ENCODE measurements around the gene NOTUM. TPM values are rescaled to one million over a fixed set of nuclear protein-coding genes. Genes with fewer than 3 reads are reported as not detected.

NOTUM gene
- total and polyA plus RNA-seq, 4 donors, result 0.71 to 7.6 (median 2.2) TPM

DNA sequence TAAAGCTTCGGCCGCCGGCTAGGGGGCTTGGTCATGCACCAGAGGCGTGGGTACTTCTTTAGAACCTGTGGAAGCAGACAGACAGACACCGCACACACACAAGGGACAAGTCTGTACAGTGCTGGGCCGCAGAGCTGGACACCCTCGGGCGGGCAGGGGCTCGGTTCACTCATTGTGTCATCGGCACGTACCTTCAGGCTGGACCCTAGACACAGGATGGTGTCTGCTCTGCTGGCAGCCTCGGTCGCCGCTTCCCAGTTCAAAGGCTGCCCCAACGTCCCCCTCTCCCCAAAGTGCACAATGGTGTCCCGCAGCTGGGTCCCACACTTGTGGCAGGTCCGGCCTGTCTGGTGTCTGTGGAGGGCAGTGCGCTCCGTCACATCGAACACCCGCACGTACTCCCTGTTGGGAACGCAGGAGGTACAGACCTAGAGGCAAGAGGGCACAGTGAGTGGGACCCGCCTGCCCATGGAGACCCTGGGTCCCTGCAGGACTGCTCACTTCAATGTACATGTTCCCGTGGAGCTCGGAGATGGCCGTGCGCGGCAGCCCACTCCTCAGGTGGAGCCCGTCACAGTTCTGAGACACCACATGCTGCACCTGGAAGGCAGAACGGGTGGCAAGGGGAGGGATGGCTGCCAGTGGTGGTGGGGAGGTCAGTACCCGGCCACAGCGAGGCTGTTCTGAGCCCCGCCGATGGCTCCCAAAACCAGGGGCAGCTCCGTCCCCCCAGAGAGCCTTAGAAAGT is 46.7 kb downstream of the NOTUM start:
- no peak overlapping the region for H3K9ac ChIP-seq (ENCODE audit: insufficient read depth in 1 of 2, low read length in 2 of 2)
- H3K27ac ChIP-seq (ENCODE audit: low read depth in 1 of 2, low read length in 1 of 2), result no peak overlapping the region
- H3K27me3 ChIP-seq (ENCODE audit: control insufficient read depth in 3 of 3, insufficient read depth in 3 of 3, low read length in 2 of 3), result no peaks in the 10 kb centered on the region
- TF ChIP-seq, protein P1, sequence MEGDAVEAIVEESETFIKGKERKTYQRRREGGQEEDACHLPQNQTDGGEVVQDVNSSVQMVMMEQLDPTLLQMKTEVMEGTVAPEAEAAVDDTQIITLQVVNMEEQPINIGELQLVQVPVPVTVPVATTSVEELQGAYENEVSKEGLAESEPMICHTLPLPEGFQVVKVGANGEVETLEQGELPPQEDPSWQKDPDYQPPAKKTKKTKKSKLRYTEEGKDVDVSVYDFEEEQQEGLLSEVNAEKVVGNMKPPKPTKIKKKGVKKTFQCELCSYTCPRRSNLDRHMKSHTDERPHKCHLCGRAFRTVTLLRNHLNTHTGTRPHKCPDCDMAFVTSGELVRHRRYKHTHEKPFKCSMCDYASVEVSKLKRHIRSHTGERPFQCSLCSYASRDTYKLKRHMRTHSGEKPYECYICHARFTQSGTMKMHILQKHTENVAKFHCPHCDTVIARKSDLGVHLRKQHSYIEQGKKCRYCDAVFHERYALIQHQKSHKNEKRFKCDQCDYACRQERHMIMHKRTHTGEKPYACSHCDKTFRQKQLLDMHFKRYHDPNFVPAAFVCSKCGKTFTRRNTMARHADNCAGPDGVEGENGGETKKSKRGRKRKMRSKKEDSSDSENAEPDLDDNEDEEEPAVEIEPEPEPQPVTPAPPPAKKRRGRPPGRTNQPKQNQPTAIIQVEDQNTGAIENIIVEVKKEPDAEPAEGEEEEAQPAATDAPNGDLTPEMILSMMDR (IDR thresholded peaks at IDR 0.05; ENCODE audit: control extremely low read depth, extremely low read depth), result no peak
- H3K4me3 ChIP-seq, result no peak overlapping the region
- H3K4me1 ChIP-seq (ENCODE audit: control insufficient read depth in 5 of 5, insufficient read depth in 5 of 5, low read length in 5 of 5), result peaks cover 0 to 20% (median 10%) of the 10 kb centered on the region in 5 donors
- H3K9me3 ChIP-seq (ENCODE audit: control insufficient read depth in 4 of 4, insufficient read depth in 3 of 4, low read length in 3 of 4), result no peaks in the 10 kb centered on the region
- whole genome bisulfite sequencing, 2 donors, result 96 to 98% methylated on average over 36 of the region's 36 CpGs
- peaks cover 5 to 40% (median 13%) of the 10 kb centered on the region in 4 donors for H3K36me3 ChIP-seq (ENCODE audit: control insufficient read depth in 4 of 4, insufficient read depth in 4 of 4, low read length in 4 of 4)
- ATAC-seq (ENCODE audit: insufficient read depth, low FRiP score) (no peak), DNase-seq (no peak)

DNA sequence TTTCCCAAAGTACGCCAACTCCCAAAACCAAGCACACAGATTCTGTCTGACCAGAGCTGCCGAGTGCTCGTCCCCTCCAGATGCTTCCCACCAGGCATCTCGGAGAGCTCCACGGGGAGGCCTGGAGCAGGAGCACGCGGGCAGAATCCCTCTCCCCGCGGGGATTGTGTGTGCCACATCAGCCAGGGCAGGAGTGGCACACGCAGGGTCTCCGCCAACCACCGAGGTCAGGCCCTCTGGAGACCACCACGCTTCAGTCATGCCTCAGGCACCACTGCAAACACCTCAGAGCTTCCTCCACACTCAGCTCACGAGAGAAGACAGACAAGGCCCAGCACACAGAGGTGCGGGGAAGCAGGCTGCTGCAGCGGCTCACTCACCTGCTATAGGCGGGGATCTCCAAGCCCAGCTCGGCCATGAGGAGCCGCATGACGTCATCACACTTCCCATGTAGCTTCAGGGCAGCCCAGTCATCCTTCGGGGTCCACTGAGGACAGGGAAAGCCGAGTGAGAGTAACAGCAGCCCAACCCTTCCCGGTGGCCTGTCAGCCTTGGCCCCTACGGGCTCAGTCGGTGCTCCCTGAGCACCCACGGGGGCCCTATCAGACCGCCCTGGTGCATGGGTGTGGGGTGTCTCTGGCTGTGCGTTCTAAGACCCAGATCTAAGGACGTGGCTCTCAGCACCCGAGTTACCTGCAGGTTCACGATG is 47.4 kb downstream of the NOTUM start:
- no peak overlapping the region for H3K4me3 ChIP-seq
- peaks cover 5 to 44% (median 13%) of the 10 kb centered on the region in 4 donors for H3K36me3 ChIP-seq (ENCODE audit: control insufficient read depth in 4 of 4, insufficient read depth in 4 of 4, low read length in 4 of 4)
- ATAC-seq (ENCODE audit: insufficient read depth, low FRiP score) (no peak), DNase-seq (no peak)
- H3K9me3 ChIP-seq (ENCODE audit: control insufficient read depth in 4 of 4, insufficient read depth in 3 of 4, low read length in 3 of 4), result no peaks in the 10 kb centered on the region
- peaks cover 0 to 20% (median 10%) of the 10 kb centered on the region in 5 donors for H3K4me1 ChIP-seq (ENCODE audit: control insufficient read depth in 5 of 5, insufficient read depth in 5 of 5, low read length in 5 of 5)
- no peaks in the 10 kb centered on the region for H3K27me3 ChIP-seq (ENCODE audit: control insufficient read depth in 3 of 3, insufficient read depth in 3 of 3, low read length in 2 of 3)
- TF ChIP-seq, protein P1 (IDR thresholded peaks at IDR 0.05; ENCODE audit: control extremely low read depth, extremely low read depth), result no peak
- no peak overlapping the region for H3K9ac ChIP-seq (ENCODE audit: insufficient read depth in 1 of 2, low read length in 2 of 2)
- H3K27ac ChIP-seq (ENCODE audit: low read depth in 1 of 2, low read length in 1 of 2), result no peak overlapping the region
- WGBS, 2 donors, result 95% methylated on average over 31 of the region's 31 CpGs

DNA sequence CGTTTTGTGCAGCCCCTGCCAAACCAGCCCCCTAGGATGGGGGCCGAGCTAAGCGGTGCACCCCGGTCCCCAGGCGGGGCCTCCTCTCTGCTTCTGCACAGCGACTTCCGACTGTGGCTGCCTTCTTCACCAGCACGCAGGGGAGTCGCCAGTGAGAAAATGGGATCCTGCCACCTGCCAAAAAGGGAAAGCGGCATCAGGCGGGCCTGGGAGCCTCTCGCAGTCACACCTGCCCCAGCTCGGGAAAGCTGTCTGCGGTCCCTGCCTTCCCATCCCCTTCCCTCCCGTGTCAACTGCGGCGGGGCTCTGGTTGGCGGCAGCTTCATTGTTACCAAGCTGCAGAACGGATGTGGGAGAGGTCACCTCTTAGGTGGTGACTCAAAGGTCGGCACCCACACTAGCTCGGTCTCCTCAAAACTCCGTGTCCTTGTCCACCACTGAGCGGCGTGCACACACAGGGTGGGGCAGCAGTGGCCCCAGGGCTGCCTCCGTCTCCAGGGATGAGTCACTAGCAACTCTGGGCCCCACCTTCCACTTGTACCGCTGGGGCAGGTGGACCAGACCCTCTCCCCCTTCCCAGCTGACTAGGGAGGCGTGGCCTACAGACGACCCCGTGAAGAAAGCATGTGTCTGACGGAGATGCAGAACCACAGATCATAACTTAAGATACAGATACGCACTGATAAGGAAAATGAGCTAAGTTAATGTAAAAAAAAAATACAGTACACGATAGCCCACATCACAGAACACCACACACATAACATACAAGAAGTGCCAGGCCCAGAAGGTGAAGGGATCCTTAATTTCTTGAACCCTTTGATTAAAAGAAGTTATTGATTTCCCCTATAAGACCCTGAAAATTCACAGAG is 48.3 kb downstream of the NOTUM start:
- Histone ChIP-seq H3K4me3 (no peak overlapping the region), H3K27ac (ENCODE audit: low read depth in 1 of 2, low read length in 1 of 2) (no peak overlapping the region), H3K9me3 (ENCODE audit: control insufficient read depth in 4 of 4, insufficient read depth in 3 of 4, low read length in 3 of 4) (no peaks in the 10 kb centered on the region), H3K4me1 (ENCODE audit: control insufficient read depth in 5 of 5, insufficient read depth in 5 of 5, low read length in 5 of 5) (peaks cover 0 to 20% (median 10%) of the 10 kb centered on the region in 5 donors), H3K36me3 (ENCODE audit: control insufficient read depth in 4 of 4, insufficient read depth in 4 of 4, low read length in 4 of 4) (peaks cover 5 to 53% (median 13%) of the 10 kb centered on the region in 4 donors), H3K9ac (ENCODE audit: insufficient read depth in 1 of 2, low read length in 2 of 2) (no peak overlapping the region), H3K27me3 (ENCODE audit: control insufficient read depth in 3 of 3, insufficient read depth in 3 of 3, low read length in 2 of 3) (no peaks in the 10 kb centered on the region)
- 81 to 91% methylated on average over 32 of the region's 32 CpGs for WGBS, 2 donors
- DNase-seq, result no peak
- ATAC-seq (ENCODE audit: insufficient read depth, low FRiP score), result no peak
- TF ChIP-seq, protein P1 (IDR thresholded peaks at IDR 0.05; ENCODE audit: control extremely low read depth, extremely low read depth), result no peak

Data from lung (tissue), 12 donors.